Measurements from ENCODE around the gene ARHGEF11.

Gene ARHGEF11

GRCh38 chr1:157050836-157051235 lies 5.3 kb upstream of the ARHGEF11 start:
- H3K27ac ChIP-seq: no peak overlapping the region
- no peak for TF ChIP-seq ZFX (IDR thresholded peaks at IDR 0.05; ENCODE audit: borderline replicate concordance)
- no peak for TF ChIP-seq CTCF (IDR thresholded peaks at IDR 0.05)

GRCh38 chr1:157047062-157047410 lies 1.5 kb upstream of the ARHGEF11 start:
- TF ChIP-seq ZFX (IDR thresholded peaks at IDR 0.05; ENCODE audit: borderline replicate concordance) (no peak), CTCF (IDR thresholded peaks at IDR 0.05) (no peak)
- H3K27ac ChIP-seq: no peak overlapping the region

GRCh38 chr1:157044326-157044725 lies 1.2 kb downstream of the ARHGEF11 start:
- TF ChIP-seq CTCF (IDR thresholded peaks at IDR 0.05) (no peak), ZFX (IDR thresholded peaks at IDR 0.05; ENCODE audit: borderline replicate concordance) (no peak)
- H3K27ac ChIP-seq: no peak overlapping the region

GRCh38 chr1:157043685-157044084 lies 1.9 kb downstream of the ARHGEF11 start:
- no peak overlapping the region for H3K27ac ChIP-seq
- no peak for TF ChIP-seq ZFX (IDR thresholded peaks at IDR 0.05; ENCODE audit: borderline replicate concordance)
- TF ChIP-seq CTCF (IDR thresholded peaks at IDR 0.05): no peak

GRCh38 chr1:157042846-157043245 lies 2.7 kb downstream of the ARHGEF11 start:
- TF ChIP-seq CTCF (IDR thresholded peaks at IDR 0.05) (no peak), ZFX (IDR thresholded peaks at IDR 0.05; ENCODE audit: borderline replicate concordance) (no peak)

GRCh38 chr1:157040802-157041201 lies 4.7 kb downstream of the ARHGEF11 start:
- TF ChIP-seq ZFX (IDR thresholded peaks at IDR 0.05; ENCODE audit: borderline replicate concordance): no peak
- TF ChIP-seq CTCF (IDR thresholded peaks at IDR 0.05): no peak
- H3K27ac ChIP-seq: no peak overlapping the region

More at GRCh38 chr1:157042846-157043245, 2.7 kb downstream of the ARHGEF11 start:
- no peak overlapping the region for H3K27ac ChIP-seq

- H3K27ac ChIP-seq: no peak overlapping the region
- TF ChIP-seq CTCF (IDR thresholded peaks at IDR 0.05) (no peak), ZFX (IDR thresholded peaks at IDR 0.05; ENCODE audit: borderline replicate concordance) (no peak)
Observed at GRCh38 chr1:157035121-157035520, 10.4 kb downstream of the ARHGEF11 start.

All from 22Rv1 (cell line).